ENCODE data around the gene BMPR1A.

- TF ChIP-seq CTCF (conservative IDR thresholded peaks at IDR 0.05; ENCODE audit: low read length) (no peak), EZH2phosphoT487 (IDR thresholded peaks at IDR 0.05; ENCODE audit: borderline replicate concordance, low read depth, low read length) (no peak)
Observed at GRCh38 chr10:86775870-86776180, 19.4 kb downstream of the BMPR1A start.

Data from OCI-LY7 (cell line).